ENCODE measurements around the gene SMU1. TPM values are rescaled to one million over a fixed set of nuclear protein-coding genes. Genes with fewer than 3 reads are reported as not detected.

SMU1 gene
- total and polyA plus RNA-seq, 2 donors (not counting 3 experiments of a cell fraction or from before 2014, with no cell fraction given) = 8.5 to 21.7 TPM

GRCh38 chr9:33082128-33082527 lies 5.7 kb upstream of the SMU1 start:
- peaks cover 21% of the 10 kb centered on the region for H3K4me1 ChIP-seq (ENCODE audit: control insufficient read depth, extremely low read depth, insufficient read depth, low read length)
- ChIA-PET POLR2A (no interaction called here), CTCF (interaction anchor here (0.9 to 6.4 kb wide), 5 partner anchors 69 to 182 kb away, joined by 3 to 67 read pairs (median 6); partner anchors contain the start of genes B4GALT1, BAG1 and CHMP5)
- no peak overlapping the region for H3K4me2 ChIP-seq (ENCODE audit: insufficient read depth, low read length)
- H3K9me3 ChIP-seq (replicated peaks; ENCODE audit: control insufficient read depth, insufficient read depth, low read length) = no peaks in the 10 kb centered on the region
- TF ChIP-seq MAX (IDR thresholded peaks at IDR 0.05; ENCODE audit: insufficient read depth, insufficient read length) (no peak), MYC (IDR thresholded peaks at IDR 0.05; ENCODE audit: low read depth, low read length) (no peak), POLR2A (IDR thresholded peaks at IDR 0.05; ENCODE audit: low read depth, low read length) (no peak), EZH2 (IDR thresholded peaks at IDR 0.05; ENCODE audit: borderline replicate concordance, low read depth, low read length, severe bottlenecking) (no peak), JUN (IDR thresholded peaks at IDR 0.05; ENCODE audit: borderline replicate concordance, insufficient read depth, insufficient read length, low read depth) (no peak), POLR2AphosphoS5 (IDR thresholded peaks at IDR 0.05; ENCODE audit: insufficient read depth, low read depth, low read length) (no peak), GATA2 (IDR thresholded peaks at IDR 0.05; ENCODE audit: insufficient read depth, insufficient read length, low read depth, low read length) (no peak), CTCF (IDR thresholded peaks at IDR 0.05; ENCODE audit: extremely low read depth in 1 of 2, insufficient read depth in 1 of 2, low read depth in 1 of 2, low read length in 2 of 2) (no peak), FOS (IDR thresholded peaks at IDR 0.05; ENCODE audit: borderline replicate concordance, insufficient read depth, low read length) (no peak)
- no peaks in the 10 kb centered on the region for H3K9me1 ChIP-seq (replicated peaks; ENCODE audit: control insufficient read depth, extremely low read depth, insufficient read depth, low read length)
- peak overlapping the region; percentile 66 for H2AFZ ChIP-seq (ENCODE audit: low read depth, low read length)
- no peaks in the 10 kb centered on the region for H3K27me3 ChIP-seq (ENCODE audit: control insufficient read depth in 2 of 2, insufficient read depth in 2 of 2, low read length in 2 of 2)
- no peak overlapping the region for H3K27ac ChIP-seq (ENCODE audit: insufficient read depth, low read depth, low read length)
- H4K20me1 ChIP-seq (replicated peaks; ENCODE audit: control insufficient read depth, extremely low read depth, insufficient read depth, low read length) = no peaks in the 10 kb centered on the region
- FAIRE-seq (no peak), DNase-seq (ENCODE audit: low read depth, low spot score) (peak; percentile 15)
- H3K4me3 ChIP-seq (replicated peaks in 1 of 3; ENCODE audit: insufficient read depth in 1 of 3, low read depth in 1 of 3, low read length in 3 of 3) = no peak overlapping the region
- intact Hi-C loops (cut with micrococcal nuclease) = no loop called here
- H3K9ac ChIP-seq (replicated peaks; ENCODE audit: extremely low read depth, insufficient read depth, low read length) = no peak overlapping the region
- dilution Hi-C loops (cut with MboI; ENCODE audit: extremely low pct_ligation_motif_present, low sequenced_read_pairs) = no loop called here
- no TSS peak for BruUV-seq (replicated peaks)
- H3K79me2 ChIP-seq (ENCODE audit: control insufficient read depth, insufficient read depth, low read length) = no peaks in the 10 kb centered on the region
- no peaks in the 10 kb centered on the region for H3K36me3 ChIP-seq (ENCODE audit: control insufficient read depth in 2 of 2, extremely low read depth in 1 of 2, insufficient read depth in 2 of 2, low read length in 2 of 2)

Measured in endothelial cell of umbilical vein (primary cell).